ENCODE measurements around the gene REXO4.

The REXO4 gene

GRCh38 chr9:133421615-133422542, 4.1 kb upstream of the REXO4 start, which contains the start of gene ADAMTS13:
Gene ADAMTS13 (plus strand): TSS chr9:133422367. CDS start chr9:133422444, 77 bp downstream.
- no peak for TF ChIP-seq CTCF (IDR thresholded peaks at IDR 0.05; ENCODE audit: low read length, missing control alignments)
- no peak within 1 kb of the TSS for H3K4me3 ChIP-seq (replicated peaks; ENCODE audit: low read depth, low read length)
- no peak for DNase-seq (ENCODE audit: low read depth)

DNA sequence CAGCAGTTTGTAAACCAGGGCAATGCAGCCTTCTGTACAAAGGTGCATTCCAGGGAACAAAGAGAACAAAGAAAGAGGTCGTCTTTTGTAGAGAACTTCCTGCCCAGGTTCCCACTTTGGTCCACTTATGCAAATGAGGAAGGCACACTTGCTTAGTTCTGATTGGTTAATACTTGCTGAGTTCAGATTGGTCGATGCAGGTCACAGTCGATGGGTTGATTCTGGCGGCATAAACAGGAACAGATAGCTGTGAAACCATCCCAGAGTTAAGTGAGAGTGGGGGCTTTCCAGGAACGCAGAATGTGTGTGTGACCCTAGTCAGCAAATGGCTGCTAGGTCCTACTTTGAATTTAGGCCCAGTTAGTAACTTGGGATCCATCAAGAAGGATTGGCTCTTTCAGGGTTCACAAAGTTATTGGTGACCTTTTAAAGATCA, 2.6 kb upstream of the REXO4 start:
- TF ChIP-seq CTCF (IDR thresholded peaks at IDR 0.05; ENCODE audit: low read length, missing control alignments) = no peak
- H3K4me3 ChIP-seq (replicated peaks; ENCODE audit: low read depth, low read length) = no peak overlapping the region
- DNase-seq (ENCODE audit: low read depth) = no peak

- DNase-seq (ENCODE audit: low read depth) = no peak
- TF ChIP-seq CTCF (IDR thresholded peaks at IDR 0.05; ENCODE audit: low read length, missing control alignments) = no peak
- H3K4me3 ChIP-seq (replicated peaks; ENCODE audit: low read depth, low read length) = no peak overlapping the region
Observed at GRCh38 chr9:133419005-133419404, 1.2 kb upstream of the REXO4 start.

DNA sequence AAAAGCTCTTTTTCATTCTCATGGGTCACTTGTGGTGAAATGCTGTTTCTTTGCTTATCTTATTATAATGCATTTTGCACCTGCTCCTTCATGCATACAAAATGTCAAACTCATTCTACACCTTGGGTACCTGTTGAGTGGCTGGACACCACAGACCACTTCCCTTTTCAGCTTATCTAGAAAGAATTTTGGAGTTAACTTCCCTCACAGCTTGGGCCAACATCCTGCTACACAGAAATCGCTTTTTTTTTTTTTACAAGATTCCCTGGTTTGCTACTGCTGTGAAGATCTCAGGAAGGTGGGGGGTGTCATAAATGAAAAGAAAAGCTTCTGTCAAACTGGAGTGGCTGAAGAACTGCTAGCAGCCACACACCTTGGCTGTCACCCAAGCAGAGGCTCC, 2.6 kb downstream of the REXO4 start:
- TF ChIP-seq CTCF (IDR thresholded peaks at IDR 0.05; ENCODE audit: low read length, missing control alignments) = no peak
- no peak for DNase-seq (ENCODE audit: low read depth)
- no peak overlapping the region for H3K4me3 ChIP-seq (replicated peaks; ENCODE audit: low read depth, low read length)

DNA sequence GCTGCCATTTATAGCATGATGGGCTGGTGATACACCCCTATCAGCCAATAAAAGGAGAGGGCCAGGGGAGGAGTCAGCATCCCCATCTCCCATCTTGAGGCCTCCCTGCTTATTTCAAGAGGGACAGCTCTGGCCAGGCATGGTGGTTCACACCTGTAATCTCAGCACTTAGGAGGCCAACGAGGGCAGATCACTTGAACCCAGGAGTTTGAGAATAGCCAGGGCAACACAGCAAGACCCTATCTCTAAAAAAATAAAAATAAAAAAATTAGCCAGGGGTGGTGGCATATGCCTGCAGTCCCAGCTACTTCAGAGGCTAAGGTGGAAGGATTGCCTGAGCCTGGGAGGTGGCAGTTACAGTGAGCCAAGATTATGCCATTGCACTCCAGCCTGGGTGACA, 9.8 kb downstream of the REXO4 start:
- no peak for TF ChIP-seq CTCF (IDR thresholded peaks at IDR 0.05; ENCODE audit: low read length, missing control alignments)
- DNase-seq (ENCODE audit: low read depth) = no peak
- no peak overlapping the region for H3K4me3 ChIP-seq (replicated peaks; ENCODE audit: low read depth, low read length)

DNA sequence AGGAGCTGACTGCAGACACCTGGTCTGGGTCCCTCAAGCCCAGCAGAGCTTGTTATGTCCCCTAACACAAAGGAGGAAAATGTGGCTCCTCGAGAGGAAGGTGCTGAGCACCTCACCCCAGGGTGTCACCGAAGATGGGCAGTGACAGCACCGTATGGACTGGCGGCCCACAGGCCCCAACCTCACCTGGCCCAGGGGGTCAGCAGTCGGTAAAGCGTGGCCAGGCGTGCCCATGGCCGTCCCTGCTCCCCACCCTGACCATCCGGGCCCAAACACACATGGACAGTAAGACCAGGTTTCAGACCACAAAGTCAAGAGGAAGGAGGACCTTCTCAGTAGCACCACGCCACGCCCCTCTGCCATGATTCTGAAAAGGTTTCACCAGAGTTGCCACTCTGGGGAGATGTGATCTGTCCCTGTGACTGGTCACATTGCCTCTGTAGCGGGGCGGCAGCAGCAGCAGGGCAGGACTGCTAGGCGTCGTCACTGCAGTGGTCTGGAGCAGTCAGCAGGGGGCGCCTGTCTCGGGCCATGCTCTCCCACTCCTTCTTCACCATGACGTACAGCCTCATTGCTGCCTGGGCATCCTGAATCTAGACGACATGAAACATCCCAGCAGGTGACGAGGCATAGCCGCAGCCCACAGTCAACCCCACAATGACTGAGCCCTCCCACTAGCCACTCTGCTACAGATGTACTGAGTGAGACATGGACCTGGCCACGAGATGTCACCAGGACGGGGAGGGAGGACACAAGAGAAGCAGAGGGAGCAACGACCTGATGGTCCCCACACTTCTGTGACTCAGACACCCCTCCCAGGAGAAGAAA, 11.1 kb downstream of the REXO4 start:
- DNase-seq (ENCODE audit: low read depth) = peak; percentile 80
- TF ChIP-seq CTCF (IDR thresholded peaks at IDR 0.05; ENCODE audit: low read length, missing control alignments) = peak; percentile 93
- H3K4me3 ChIP-seq (replicated peaks; ENCODE audit: low read depth, low read length) = no peak overlapping the region

Measured in fibroblast of pulmonary artery (primary cell).